ENCODE results near the gene PCDH9. TPM values are rescaled to one million over a fixed set of nuclear protein-coding genes. Genes with fewer than 3 reads are reported as not detected.
"Not testable (repeated sequence)": the region's sequence is repeated elsewhere in the genome, so short reads cannot be mapped to it uniquely, and the experiment has no call there.

Gene PCDH9
- total RNA-seq, 1 donor from 2014 or later, result 0.75 TPM

DNA sequence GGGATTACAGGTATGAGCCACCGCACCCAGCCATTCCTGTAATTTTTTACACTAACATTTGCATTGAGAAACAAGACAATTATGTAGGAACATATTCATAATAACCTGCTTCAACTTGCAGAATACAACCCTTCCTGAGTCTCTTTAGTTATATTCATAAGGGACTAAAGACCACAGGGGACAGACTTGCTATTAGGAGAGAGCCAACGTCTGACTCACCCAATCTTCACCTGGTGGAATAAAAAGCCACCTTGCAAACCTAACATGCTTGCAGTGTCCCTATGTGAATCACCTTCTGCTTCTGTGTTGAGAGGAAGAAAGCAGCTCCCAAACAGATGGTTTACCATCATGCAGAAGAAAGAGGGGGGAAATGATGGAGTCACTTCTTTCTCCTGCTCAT, 456.1 kb downstream of the PCDH9 start:
- DNase-seq (ENCODE audit: low read depth), result no peak
- Histone ChIP-seq H3K4me3 (ENCODE audit: low read depth, low read length) (no peak overlapping the region), H3K36me3 (ENCODE audit: control insufficient read depth, insufficient read depth, low read length) (no peaks in the 10 kb centered on the region), H3K27me3 (ENCODE audit: control insufficient read depth, insufficient read depth, low read length) (no peaks in the 10 kb centered on the region)
- TF ChIP-seq, protein P1, sequence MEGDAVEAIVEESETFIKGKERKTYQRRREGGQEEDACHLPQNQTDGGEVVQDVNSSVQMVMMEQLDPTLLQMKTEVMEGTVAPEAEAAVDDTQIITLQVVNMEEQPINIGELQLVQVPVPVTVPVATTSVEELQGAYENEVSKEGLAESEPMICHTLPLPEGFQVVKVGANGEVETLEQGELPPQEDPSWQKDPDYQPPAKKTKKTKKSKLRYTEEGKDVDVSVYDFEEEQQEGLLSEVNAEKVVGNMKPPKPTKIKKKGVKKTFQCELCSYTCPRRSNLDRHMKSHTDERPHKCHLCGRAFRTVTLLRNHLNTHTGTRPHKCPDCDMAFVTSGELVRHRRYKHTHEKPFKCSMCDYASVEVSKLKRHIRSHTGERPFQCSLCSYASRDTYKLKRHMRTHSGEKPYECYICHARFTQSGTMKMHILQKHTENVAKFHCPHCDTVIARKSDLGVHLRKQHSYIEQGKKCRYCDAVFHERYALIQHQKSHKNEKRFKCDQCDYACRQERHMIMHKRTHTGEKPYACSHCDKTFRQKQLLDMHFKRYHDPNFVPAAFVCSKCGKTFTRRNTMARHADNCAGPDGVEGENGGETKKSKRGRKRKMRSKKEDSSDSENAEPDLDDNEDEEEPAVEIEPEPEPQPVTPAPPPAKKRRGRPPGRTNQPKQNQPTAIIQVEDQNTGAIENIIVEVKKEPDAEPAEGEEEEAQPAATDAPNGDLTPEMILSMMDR (IDR thresholded peaks at IDR 0.05; ENCODE audit: insufficient read depth, low read length, poor library complexity, severe bottlenecking), result no peak

- Histone ChIP-seq H3K27me3 (ENCODE audit: control insufficient read depth, insufficient read depth, low read length) (no peaks in the 10 kb centered on the region), H3K4me3 (ENCODE audit: low read depth, low read length) (no peak overlapping the region), H3K36me3 (ENCODE audit: control insufficient read depth, insufficient read depth, low read length) (no peaks in the 10 kb centered on the region)
- no peak for DNase-seq (ENCODE audit: low read depth)
- TF ChIP-seq, protein P1 (IDR thresholded peaks at IDR 0.05; ENCODE audit: insufficient read depth, low read length, poor library complexity, severe bottlenecking), result no peak
These were observed 464.6 kb downstream of the PCDH9 start for GRCh38 chr13:66765559-66765958.

DNA sequence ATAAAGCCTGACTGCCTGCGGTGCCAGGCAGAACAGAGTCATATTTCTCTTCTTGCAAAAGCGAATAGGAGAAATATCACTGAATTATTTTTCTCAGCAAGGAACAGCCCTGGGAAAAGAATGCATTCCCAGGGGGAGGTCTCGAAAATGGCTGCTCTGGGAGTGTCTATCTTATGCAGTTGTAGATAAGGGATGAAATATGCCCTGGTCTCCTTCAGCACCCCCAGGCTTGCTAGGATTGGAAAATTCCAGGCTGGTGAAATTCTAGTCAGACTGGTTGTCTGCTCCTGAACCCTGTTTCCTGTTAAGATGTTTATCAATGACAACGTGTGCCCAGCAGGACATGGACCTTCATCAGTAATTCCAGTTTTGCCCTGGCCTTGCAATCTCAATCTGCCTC, 469.5 kb downstream of the PCDH9 start:
- not testable (repeated sequence) for H3K27me3 ChIP-seq (ENCODE audit: control insufficient read depth, insufficient read depth, low read length); DNase-seq (ENCODE audit: low read depth); H3K36me3 ChIP-seq (ENCODE audit: control insufficient read depth, insufficient read depth, low read length); H3K4me3 ChIP-seq (ENCODE audit: low read depth, low read length)

DNA sequence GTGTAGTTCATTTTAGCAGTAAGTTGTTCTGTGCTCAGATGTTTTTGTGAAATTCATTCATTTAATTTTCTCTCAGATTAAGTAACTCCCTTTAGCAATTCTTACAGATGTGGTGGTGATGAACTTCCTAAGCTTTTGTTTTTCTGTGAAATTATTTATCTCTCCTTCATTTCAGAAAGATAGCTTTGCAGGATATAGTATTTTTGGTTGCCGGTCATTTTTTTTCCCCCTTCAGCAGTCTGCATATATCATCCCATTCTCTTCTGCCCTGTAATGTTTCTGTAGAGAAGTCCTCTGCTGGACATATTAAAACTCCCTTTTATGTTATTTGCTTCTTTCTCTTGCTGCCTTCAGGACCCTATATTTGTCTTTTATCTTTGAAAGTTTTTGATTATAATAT, 470.2 kb downstream of the PCDH9 start:
- Histone ChIP-seq H3K4me3 (ENCODE audit: low read depth, low read length) (no peak overlapping the region), H3K27me3 (ENCODE audit: control insufficient read depth, insufficient read depth, low read length) (no peaks in the 10 kb centered on the region), H3K36me3 (ENCODE audit: control insufficient read depth, insufficient read depth, low read length) (no peaks in the 10 kb centered on the region)
- DNase-seq (ENCODE audit: low read depth), result no peak
- TF ChIP-seq, protein P1 (IDR thresholded peaks at IDR 0.05; ENCODE audit: insufficient read depth, low read length, poor library complexity, severe bottlenecking), result no peak

DNA sequence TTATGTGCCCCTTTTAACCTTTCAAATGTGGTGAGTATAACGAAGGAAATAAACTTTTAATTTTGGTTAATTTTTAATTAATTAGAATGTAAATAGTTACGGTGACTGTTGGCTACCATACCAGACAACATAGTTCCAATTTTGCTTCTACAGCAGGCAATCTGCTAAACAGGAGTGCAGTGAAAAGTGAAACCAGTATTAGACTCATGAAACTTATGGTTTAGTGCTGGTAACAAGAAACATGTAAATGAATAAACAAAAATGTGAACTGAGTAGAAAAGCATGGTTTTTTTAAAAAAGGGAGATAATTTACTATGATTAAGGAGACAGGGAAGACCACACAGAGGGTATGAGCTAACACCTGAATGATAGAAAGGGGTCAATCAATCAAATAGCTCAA, 478.4 kb downstream of the PCDH9 start:
- Histone ChIP-seq H3K36me3 (ENCODE audit: control insufficient read depth, insufficient read depth, low read length) (no peaks in the 10 kb centered on the region), H3K4me3 (ENCODE audit: low read depth, low read length) (no peak overlapping the region), H3K27me3 (ENCODE audit: control insufficient read depth, insufficient read depth, low read length) (no peaks in the 10 kb centered on the region)
- no peak for DNase-seq (ENCODE audit: low read depth)
- TF ChIP-seq, protein P1 (IDR thresholded peaks at IDR 0.05; ENCODE audit: insufficient read depth, low read length, poor library complexity, severe bottlenecking), result no peak

DNA sequence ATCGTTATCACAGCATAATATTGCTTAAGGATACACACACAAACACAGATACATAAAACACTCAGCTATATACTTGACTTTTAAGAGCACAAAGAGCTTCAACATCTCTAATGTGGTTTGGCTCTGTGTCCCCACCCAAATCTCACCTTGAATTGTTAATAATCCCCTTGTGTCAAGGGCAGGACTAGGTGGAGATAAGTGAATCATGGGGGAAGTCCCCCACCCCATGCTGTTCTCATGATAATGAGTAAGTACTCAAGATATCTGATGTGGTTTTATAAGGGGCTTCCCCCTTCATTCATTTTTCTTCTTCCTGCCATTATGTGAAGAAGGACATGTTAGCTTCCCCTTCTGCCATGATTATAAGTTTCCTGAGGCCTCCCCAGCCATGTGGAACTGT, 481.4 kb downstream of the PCDH9 start:
- TF ChIP-seq, protein P1 (IDR thresholded peaks at IDR 0.05; ENCODE audit: insufficient read depth, low read length, poor library complexity, severe bottlenecking), result no peak
- Histone ChIP-seq H3K36me3 (ENCODE audit: control insufficient read depth, insufficient read depth, low read length) (no peaks in the 10 kb centered on the region), H3K27me3 (ENCODE audit: control insufficient read depth, insufficient read depth, low read length) (no peaks in the 10 kb centered on the region), H3K4me3 (ENCODE audit: low read depth, low read length) (no peak overlapping the region)
- DNase-seq (ENCODE audit: low read depth), result no peak

Data from kidney epithelial cell (primary cell).